ENCODE results near the gene ZDHHC9.
"Not testable (repeated sequence)": the region's sequence is repeated elsewhere in the genome, so short reads cannot be mapped to it uniquely, and the experiment has no call there.

DNA sequence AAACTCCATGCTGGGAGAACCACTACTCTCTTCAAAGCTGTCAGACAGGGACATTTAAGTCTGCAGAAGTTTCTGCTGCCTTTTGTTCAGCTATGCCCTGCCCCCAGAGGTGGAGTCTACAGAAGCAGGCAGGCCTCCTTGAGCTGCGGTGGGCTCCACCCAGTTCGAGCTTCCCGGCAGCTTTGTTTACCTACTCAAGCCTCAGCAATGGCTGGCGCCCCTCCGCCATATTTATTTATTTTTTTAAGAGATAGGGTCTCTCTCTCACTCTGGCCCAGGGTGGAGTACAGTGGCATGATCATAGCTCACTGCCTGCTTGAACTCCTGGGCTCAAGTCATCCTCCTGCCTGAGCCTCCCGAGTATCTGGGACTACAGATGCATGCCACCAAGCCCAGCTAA, 15.4 kb upstream of the ZDHHC9 start:
- TF ChIP-seq EZH2 (IDR thresholded peaks at IDR 0.05); POLR2AphosphoS5 (IDR thresholded peaks at IDR 0.05; ENCODE audit: borderline replicate concordance, low read depth, low read length); FOXP2 (optimal IDR thresholded peaks at IDR 0.05; ENCODE audit: control extremely low read depth, extremely low read length, insufficient read depth): not testable (repeated sequence)
